Aorta (tissue), 5 donors: ENCODE results near the gene CHD9. TPM values are rescaled to one million over a fixed set of nuclear protein-coding genes. Genes with fewer than 3 reads are reported as not detected.

Experiments
- ATAC-seq: fragments of 200-7000 bp; cut with Tn5 transposase; one replicate; pipeline ENCODE4 v1.9.1; 2022; ENCODE audit warnings: moderate library complexity; ENCODE audit not compliant: low FRiP score
- DNase-seq, 2 donors: peaks; one replicate each; pipeline ENCODE4 v3.0.0-alpha.2; 2020
- H3K27ac ChIP-seq, 2 donors: one replicate each; pipeline ENCODE4 v1.5.1; 2013; ENCODE audit warnings: low read length in 2 of 2, mild to moderate bottlenecking in 2 of 2, moderate library complexity in 2 of 2, control low read depth in 1 of 2, inconsistent platforms in 1 of 2, low read depth in 1 of 2
- H3K27me3 ChIP-seq, 2 donors: one replicate each; pipeline ENCODE4 v1.6.1; 2013; ENCODE audit warnings: control low read depth in 1 of 2, low read length in 1 of 2, mild to moderate bottlenecking in 1 of 2, moderate library complexity in 1 of 2; ENCODE audit not compliant: insufficient read depth in 2 of 2, control insufficient read depth in 1 of 2
- H3K36me3 ChIP-seq, 2 donors: one replicate each; pipeline ENCODE4 v1.6.1; 2013; ENCODE audit warnings: control low read depth in 1 of 2, low read length in 1 of 2, mild to moderate bottlenecking in 1 of 2; ENCODE audit not compliant: insufficient read depth in 2 of 2, control insufficient read depth in 1 of 2
- H3K4me1 ChIP-seq, 2 donors: one replicate each; pipeline ENCODE4 v1.6.1; 2013; ENCODE audit warnings: low read length in 2 of 2, control low read depth in 1 of 2, mild to moderate bottlenecking in 1 of 2, moderate library complexity in 1 of 2; ENCODE audit not compliant: insufficient read depth in 2 of 2, control insufficient read depth in 1 of 2
- H3K4me3 ChIP-seq, 2 donors: one replicate each; pipeline ENCODE4 v1.5.1; 2013; ENCODE audit warnings: low read length in 2 of 2, control low read depth in 1 of 2, mild to moderate bottlenecking in 1 of 2
- H3K9me3 ChIP-seq: one replicate; pipeline ENCODE4 v1.6.1; 2013; ENCODE audit warnings: mild to moderate bottlenecking, low read length; ENCODE audit not compliant: control insufficient read depth
- WGBS, 2 donors: extraction: QIAGEN DNeasy Blood & Tissue Kit; methylation state at CpG; one replicate each; pipeline ENCODE4 v1.1.7; 2013; 5-methylcytosine and 5-hydroxymethylcytosine counted together
- intact Hi-C, 2 donors: fragments of 100-400 bp; cut with DNase I; formaldehyde crosslinking; loops; one replicate each; pipeline versions ENCODE4 v1.14.2 to v1.15.0; 2022
- polyA plus RNA-seq, 2 donors: library from polyadenylated mRNA; stranded (reverse); fragments of 200-250 nt; gene quantifications; one replicate each; pipeline ENCODE4 v1.2.3, GENCODE V29; 2013
- total RNA-seq, 2 donors: library from RNA; stranded (reverse); fragmentation: NEBNext Ultra II Directional; extraction: Animal tissue kit (Norgen Biotek cat#: 25700); gene quantifications; one replicate each; pipeline ENCODE4 v1.2.1, GENCODE V29; 2021
- donor health status: healthy with polysubstance abuse.
- donor health status: Bipolar disorder and iron deficiency.
- donor health status: DM: no; HTN: no; CAD: no.
- donor health status: DM: no; HTN: no; CAD: no.
- donor health status: DM: yes; HTN: yes; CAD: no.

Gene CHD9
- total and polyA plus RNA-seq, 4 donors, result 9.6 to 133 (median 52.0) TPM

- Histone ChIP-seq H3K4me1 (no peaks in the 10 kb centered on the region), H3K27me3 (no peaks in the 10 kb centered on the region), H3K36me3 (no peaks in the 10 kb centered on the region), H3K27ac (no peak overlapping the region), H3K9me3 (no peaks in the 10 kb centered on the region), H3K4me3 (no peak overlapping the region)
- ATAC-seq (no peak), DNase-seq (no peak)
- intact Hi-C loops, result no loop called here
- 95 to 96% methylated on average over 5 of the region's 5 CpGs for WGBS, 2 donors
Measured at GRCh38 chr16:53126390-53126789, 71.6 kb downstream of the CHD9 start.

DNA sequence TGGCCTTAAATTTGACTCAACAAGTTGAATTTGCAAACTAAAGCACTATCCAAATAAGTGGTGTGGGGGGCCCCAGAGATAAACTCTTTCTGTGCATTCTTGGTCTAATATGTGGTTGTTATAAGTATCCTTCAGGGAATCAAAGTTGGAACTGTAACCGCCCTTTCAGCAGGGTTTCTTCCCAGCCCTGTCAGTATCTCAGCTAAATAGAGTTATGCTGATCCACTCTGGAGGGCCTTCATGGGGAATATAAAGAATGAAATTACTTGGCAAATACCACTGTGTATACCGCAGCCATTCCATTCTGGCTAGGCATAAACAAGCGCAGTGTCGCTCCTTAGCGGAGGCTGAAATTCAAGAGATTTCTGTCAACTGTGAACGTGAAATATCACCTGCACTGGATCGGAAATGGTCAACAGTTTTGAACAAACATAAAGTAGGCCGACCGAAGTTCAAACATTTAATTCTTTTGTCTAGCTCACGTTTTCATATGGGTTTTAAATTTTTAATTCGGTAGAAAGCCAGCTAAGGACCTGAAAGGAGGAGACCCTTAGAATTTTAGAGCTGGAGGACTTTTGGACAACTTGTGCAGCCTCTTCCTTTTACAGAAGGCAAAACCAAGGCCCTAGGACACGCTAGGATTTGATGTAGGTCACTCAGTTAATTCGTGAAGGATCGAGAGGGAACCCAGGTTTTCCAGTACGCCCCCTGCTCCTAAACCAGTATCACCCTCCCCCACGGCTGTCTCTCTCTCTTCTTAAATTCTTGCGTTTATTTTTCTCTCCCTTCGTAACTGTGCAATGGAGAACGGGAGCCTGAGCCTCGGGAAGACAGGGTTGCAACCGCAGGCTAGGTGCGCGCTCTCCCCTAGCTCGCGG is 74.7 kb downstream of the CHD9 start:
- Histone ChIP-seq H3K4me1 (no peaks in the 10 kb centered on the region), H3K4me3 (peak overlapping the region; percentile 77 to 96), H3K27me3 (no peaks in the 10 kb centered on the region), H3K36me3 (no peaks in the 10 kb centered on the region), H3K9me3 (no peaks in the 10 kb centered on the region), H3K27ac (peak overlapping the region; percentile 89 to 98)
- DNase-seq (no peak), ATAC-seq (no peak)
- intact Hi-C loops, result loop anchor here (2.0 to 5.0 kb wide), 4 partner anchors 29 to 78 kb away; partner anchors contain the start of gene CHD9 (in 1 of the 2)
- 28% methylated on average over 25 of the region's 25 CpGs for WGBS, 2 donors

GRCh38 chr16:53130159-53131049 is 75.6 kb downstream of the CHD9 start:
- H3K4me1 ChIP-seq, result no peaks in the 10 kb centered on the region
- DNase-seq, result peak; percentile 99
- H3K27me3 ChIP-seq, result no peaks in the 10 kb centered on the region
- peak; percentile 97 for ATAC-seq
- WGBS, 2 donors, result 0 to 1% methylated on average over 73 to 115 of the region's 115 CpGs
- peak overlapping the region; percentile 96 for H3K4me3 ChIP-seq
- H3K36me3 ChIP-seq, result no peaks in the 10 kb centered on the region
- peak overlapping the region; percentile 89 to 98 for H3K27ac ChIP-seq
- no peaks in the 10 kb centered on the region for H3K9me3 ChIP-seq
- intact Hi-C loops, result loop anchor here (2.0 to 5.0 kb wide), 4 partner anchors 30 to 77 kb away; partner anchors contain the start of gene CHD9 (in 1 of the 2)

- H3K27ac ChIP-seq, result peak overlapping the region; percentile 68
- H3K9me3 ChIP-seq, result no peaks in the 10 kb centered on the region
- peak overlapping the region; percentile 93 to 96 for H3K4me3 ChIP-seq
- no peak for DNase-seq
- intact Hi-C loops, result loop anchor here (2.0 to 5.0 kb wide), 4 partner anchors 30 to 76 kb away; partner anchors contain the start of gene CHD9 (in 1 of the 2)
- ATAC-seq, result no peak
- no peaks in the 10 kb centered on the region for H3K36me3 ChIP-seq
- no peaks in the 10 kb centered on the region for H3K4me1 ChIP-seq
- WGBS, 2 donors, result 1 to 2% methylated on average over 22 to 46 of the region's 46 CpGs
- H3K27me3 ChIP-seq, result no peaks in the 10 kb centered on the region
Measured at GRCh38 chr16:53131050-53131362, 76.2 kb downstream of the CHD9 start.

DNA sequence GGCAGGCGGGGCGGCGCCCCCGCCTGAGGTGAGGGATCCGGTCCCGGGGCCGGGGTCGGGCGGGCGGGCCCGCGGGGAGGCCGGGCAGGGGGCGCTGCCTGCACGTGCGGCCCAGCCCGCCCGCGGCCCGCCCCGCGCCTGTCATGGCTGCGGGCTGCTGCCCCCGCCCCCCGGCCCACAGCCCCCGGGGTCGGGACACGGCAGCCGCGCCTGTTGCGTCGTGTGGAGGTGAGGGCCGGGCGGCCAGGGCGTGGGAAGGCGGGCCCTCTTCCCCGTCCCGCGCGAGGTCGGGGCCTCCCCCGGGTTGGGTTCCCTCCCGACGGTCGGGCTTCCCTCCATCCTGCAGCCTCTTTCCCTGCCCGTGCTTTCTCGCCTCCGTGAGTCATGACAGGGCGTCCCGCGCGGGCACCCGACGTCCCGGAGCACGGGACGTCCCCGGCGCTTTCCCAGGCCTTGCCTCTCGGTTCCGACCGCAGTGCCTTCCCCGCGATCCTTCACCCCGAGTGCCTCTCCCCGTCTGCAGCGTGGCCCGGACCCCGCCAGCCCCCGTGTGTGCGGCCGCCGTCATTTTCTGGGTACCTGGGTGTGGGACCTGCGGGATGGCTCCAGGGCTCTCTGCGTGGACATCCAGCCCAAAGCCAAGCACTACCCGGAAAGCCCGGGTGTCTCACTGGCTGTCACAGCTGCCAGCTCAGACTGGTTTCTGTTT is 76.7 kb downstream of the CHD9 start:
- WGBS, 2 donors, result 0 to 1% methylated on average over 46 to 77 of the region's 77 CpGs
- no peaks in the 10 kb centered on the region for H3K4me1 ChIP-seq

DNA sequence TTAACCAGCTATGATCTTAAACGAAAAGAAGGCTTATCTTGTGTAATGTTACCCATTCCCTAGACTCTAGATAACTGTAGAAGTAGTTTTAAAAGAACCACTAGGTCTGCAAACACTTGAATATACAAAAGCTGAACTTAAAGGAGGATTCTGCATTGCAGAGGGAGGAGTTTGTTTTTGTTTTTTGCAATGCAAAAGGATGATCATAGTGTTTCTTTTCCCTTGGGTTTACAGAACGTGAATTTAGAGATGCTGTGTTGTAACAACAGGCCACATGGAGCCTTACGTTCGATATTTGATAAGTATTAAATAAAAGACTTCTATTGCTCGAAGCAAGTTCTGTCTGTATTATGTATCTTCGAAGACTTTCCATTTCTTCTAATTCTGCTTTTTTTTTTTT is 77.6 kb downstream of the CHD9 start:
- H3K27ac ChIP-seq, result no peak overlapping the region
- intact Hi-C loops, result loop anchor here (5.0 kb wide), 1 partner anchor 75 kb away; no protein-coding TSS in a partner anchor
- no peak overlapping the region for H3K4me3 ChIP-seq
- H3K4me1 ChIP-seq, result no peaks in the 10 kb centered on the region
- DNase-seq (no peak), ATAC-seq (no peak)
- H3K27me3 ChIP-seq, result no peaks in the 10 kb centered on the region
- no peaks in the 10 kb centered on the region for H3K36me3 ChIP-seq
- WGBS, 2 donors, result 59 to 63% methylated on average over 6 of the region's 6 CpGs
- no peaks in the 10 kb centered on the region for H3K9me3 ChIP-seq

More for the DNA sequence above, 76.7 kb downstream of the CHD9 start:
- Histone ChIP-seq H3K36me3 (no peaks in the 10 kb centered on the region), H3K9me3 (no peaks in the 10 kb centered on the region), H3K27me3 (no peaks in the 10 kb centered on the region), H3K27ac (peak overlapping the region; percentile 68 to 73), H3K4me3 (peak overlapping the region; percentile 93 to 96)
- ATAC-seq (peak; percentile 40), DNase-seq (peak; percentile 83 to 89)
- intact Hi-C loops, result loop anchor here (2.0 to 5.0 kb wide), 4 partner anchors 31 to 77 kb away; partner anchors contain the start of gene CHD9 (in 1 of the 2)

DNA sequence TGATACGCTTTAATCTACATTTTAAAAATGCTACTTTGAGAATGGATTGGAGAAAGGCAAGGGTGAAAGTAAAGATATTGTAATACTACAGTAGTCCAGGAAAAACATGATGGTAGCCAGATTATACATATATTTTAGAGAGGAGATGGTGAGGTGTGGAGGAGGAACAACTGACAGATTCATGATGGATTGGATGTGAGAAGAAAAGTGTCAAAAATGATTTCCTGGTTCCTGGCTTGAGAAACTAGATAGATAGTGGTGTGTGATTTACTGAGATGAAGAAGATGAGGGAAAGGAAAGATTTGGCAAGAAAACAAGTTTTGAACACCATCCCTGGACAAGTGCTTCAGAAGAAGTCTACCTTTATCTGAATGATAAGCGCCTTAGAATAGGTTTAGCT is 80.5 kb downstream of the CHD9 start:
- 77 to 89% methylated on average over 2 of the region's 2 CpGs for WGBS, 2 donors
- no peaks in the 10 kb centered on the region for H3K27me3 ChIP-seq
- no peak overlapping the region for H3K4me3 ChIP-seq
- DNase-seq (no peak), ATAC-seq (no peak)
- no peaks in the 10 kb centered on the region for H3K9me3 ChIP-seq
- no peak overlapping the region for H3K27ac ChIP-seq
- no peaks in the 10 kb centered on the region for H3K4me1 ChIP-seq
- no peaks in the 10 kb centered on the region for H3K36me3 ChIP-seq
- intact Hi-C loops, result loop anchor here in 1 of 2 donors (5.0 kb wide), 1 partner anchor 83 kb away; the partner anchor contains the start of genes CHD9 and CHD9NB
